T-helper 2 cell (primary cell): ENCODE measurements around the gene ENPP6.
"Not testable (repeated sequence)": the region's sequence is repeated elsewhere in the genome, so short reads cannot be mapped to it uniquely, and the experiment has no call there.

ENCODE experiments used
- DNase-seq, 5 experiments: peaks; one replicate each; pipeline versions ENCODE4 v3.0.0 to v3.0.0-alpha.2; 2012 to 2022

The ENPP6 gene

DNA sequence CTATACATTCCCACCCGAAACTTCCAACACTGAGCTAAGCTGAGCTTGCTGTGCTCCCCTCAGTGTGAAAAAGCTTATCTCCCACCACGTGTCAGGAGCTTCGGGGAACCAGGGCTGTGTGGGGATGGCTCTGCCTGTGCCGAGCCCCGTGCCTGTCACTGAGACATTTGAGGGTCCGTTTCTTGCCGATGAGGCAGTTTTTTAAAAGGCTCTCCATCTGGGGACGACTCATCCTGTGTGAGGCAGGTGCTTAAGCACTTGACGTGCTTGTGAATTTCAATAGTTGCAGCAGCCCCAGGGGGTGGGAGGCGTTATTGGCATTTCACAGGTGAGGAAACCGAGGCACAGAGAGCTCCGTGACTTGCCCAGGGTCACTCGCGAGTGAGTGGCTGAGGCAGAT is 160.8 kb downstream of the ENPP6 start:
- no peak for DNase-seq

DNA sequence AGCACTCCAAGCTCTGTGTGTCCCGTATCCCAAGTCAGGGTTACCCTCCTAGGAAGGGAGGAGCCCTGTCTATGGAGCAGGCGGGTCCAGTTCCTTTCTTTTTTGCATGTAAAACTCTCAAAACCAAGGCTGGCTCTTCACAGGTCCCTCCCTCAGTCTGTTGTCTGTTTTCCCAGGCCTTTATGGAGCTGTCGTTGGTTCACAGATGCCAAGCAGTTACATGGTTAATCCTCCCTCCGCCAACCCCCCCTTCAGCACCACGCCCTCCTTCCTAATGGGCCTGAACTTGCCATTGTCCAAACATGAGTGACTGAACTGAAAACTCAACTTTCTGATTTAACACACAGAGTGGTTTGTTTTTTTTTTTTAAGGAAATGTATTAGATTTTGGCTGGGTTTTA is 164.2 kb downstream of the ENPP6 start:
- no peak for DNase-seq

DNA sequence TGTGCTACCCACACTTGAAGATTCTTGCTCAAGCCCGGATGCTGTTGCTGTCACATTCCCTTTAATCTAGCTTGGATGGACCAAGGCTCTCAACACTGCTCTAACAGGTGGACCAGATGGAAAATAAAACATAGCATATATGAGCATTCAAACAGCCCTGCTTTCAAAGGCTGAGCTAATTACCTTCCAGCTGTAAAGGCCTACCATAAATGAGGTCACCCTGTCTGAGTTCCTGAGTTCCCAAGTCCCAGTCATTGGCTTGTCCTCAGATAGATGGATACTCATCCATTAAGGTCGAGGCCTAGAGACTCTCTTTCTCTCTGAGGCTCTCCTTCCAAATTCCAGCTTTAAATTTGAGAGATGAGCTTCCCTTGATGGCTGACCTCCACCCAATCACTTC is 165.1 kb downstream of the ENPP6 start:
- no peak for DNase-seq

DNA sequence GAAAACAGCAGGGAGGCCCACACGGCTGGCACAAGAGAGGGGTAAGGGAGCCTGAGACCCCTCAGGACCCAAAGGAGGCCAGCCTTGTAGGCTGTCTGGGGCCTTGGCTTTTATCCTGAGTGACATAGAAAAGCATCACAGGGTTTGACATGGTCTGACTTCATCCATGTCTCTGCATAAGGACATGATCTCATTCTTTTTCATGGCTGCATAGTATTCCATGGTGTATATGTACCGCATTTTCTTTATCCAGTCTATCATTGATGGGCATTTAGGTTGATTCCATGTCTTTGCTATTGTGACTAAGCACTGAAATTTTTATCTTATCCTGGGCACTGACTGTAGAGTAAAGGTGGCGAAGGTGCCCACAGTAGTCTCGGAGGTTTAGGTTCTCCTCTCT is 166.4 kb downstream of the ENPP6 start:
- DNase-seq = not testable (repeated sequence)

DNA sequence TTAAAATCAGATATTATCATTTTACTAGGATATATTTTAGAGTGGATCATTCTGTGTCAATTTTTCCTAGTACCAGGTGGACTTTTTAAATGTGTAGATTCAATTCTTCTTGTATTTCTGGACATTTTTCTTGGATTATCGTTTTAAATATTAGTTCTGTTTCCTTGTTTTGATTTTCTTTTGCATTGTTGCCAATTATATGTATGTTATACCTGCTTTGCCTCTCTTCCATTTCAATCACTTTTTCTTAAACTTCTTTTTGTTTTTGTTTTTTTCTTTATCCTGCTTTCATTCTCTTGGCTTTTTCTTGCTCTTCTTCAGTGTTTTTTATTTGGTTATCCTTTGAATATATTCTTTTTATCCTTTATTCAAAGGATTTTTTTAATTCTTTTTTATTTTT is 171.5 kb downstream of the ENPP6 start:
- no peak for DNase-seq

DNA sequence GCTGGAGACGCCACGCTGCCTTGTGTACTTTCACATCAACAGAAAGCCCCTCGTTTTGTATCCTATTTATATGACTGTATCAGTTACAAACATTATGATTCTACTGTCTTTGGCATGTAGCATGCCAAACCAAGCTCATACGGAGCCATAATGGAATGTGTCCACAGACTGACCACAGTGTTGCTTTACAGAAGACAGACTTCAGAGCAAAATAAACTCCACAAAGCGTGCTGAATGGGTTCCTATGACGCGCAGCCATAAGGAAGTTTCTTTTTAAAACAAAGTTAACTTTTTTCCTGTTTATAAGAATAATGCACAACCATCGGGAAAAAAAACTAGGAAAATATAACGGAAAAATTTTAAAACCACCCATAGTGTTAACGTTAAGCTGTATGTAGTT is 176.5 kb downstream of the ENPP6 start:
- DNase-seq = no peak

DNA sequence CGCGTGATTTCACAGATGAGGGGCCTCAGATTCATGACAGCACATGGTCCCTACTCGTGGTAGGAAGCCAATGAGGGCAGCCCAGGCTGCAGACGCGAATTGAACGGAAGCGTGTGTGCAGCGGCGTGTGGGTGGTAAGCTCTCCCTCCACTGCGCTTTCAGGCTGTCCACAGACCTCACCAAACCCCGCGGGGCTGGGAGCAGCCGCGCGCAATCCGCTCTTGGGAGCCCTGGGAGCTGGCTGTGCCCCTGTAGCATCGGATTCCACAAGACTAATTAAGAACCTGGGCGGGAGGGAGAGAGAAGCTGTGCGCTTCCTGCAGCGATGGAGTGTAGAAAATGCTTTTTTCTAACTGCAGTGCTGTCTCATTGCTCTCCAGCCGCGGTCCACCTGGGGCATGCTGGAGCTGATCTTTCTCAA is 177.7 kb downstream of the ENPP6 start:
- DNase-seq = peak in 1 of 5 experiments; percentile 15
